Suprapubic skin (tissue), 4 donors: ENCODE measurements around the gene C2orf49. TPM values are rescaled to one million over a fixed set of nuclear protein-coding genes. Genes with fewer than 3 reads are reported as not detected.
A peak's percentile ranks its signal among the peaks of the same experiment; 100 is the strongest.

Source experiments
- DNase-seq, 2 donors: peaks; one replicate each; pipeline ENCODE4 v3.0.0-alpha.2; 2019; ENCODE audit warnings: low spot score in 2 of 2
- H3K27ac ChIP-seq: fragments of 200-600 bp; sonication (generic); one replicate; pipeline ENCODE4 v1.5.1; 2019
- H3K27me3 ChIP-seq: fragments of 200-600 bp; sonication (generic); one replicate; pipeline ENCODE4 v1.5.1; 2019
- H3K36me3 ChIP-seq: fragments of 200-600 bp; sonication (generic); one replicate; pipeline ENCODE4 v1.5.1; 2019
- H3K4me1 ChIP-seq: fragments of 200-600 bp; sonication (generic); one replicate; pipeline ENCODE4 v1.5.1; 2019
- H3K4me3 ChIP-seq: fragments of 200-600 bp; sonication (generic); one replicate; pipeline ENCODE4 v1.5.1; 2019; ENCODE audit warnings: mild to moderate bottlenecking
- H3K9me3 ChIP-seq: fragments of 200-600 bp; sonication (generic); one replicate; pipeline ENCODE4 v1.5.1; 2019
- EP300 ChIP-seq: sonication (generic); formaldehyde crosslinking; IDR thresholded peaks from one replicate; pipeline ENCODE4 v1.6.1; 2017; ENCODE audit warnings: antibody characterized with exemption
- POLR2A ChIP-seq, 2 donors: fragments of 450-650 bp; IDR thresholded peaks; one replicate each; pipeline ENCODE4 v1.6.1; 2017; ENCODE audit warnings: antibody characterized with exemption in 2 of 2, mild to moderate bottlenecking in 2 of 2, moderate library complexity in 2 of 2
- POLR2AphosphoS5 ChIP-seq, 3 donors: sonication (generic); formaldehyde crosslinking; IDR thresholded peaks; one replicate each; pipeline ENCODE4 v1.6.1; 2017; ENCODE audit warnings: antibody characterized with exemption in 3 of 3
- WGBS: methylation state at CpG from one replicate; pipeline ENCODE4 v1.1.5; 2018; 5-methylcytosine and 5-hydroxymethylcytosine counted together
- total RNA-seq, 4 donors: library from RNA; depleted of rRNA; stranded (reverse); fragments of >200 nt; gene quantifications; one replicate each; pipeline ENCODE4 v1.1.0, GENCODE V29; 2016
- TF ChIP-seq, protein P1 (sequence below), 2 donors: fragments of 200-600 bp in 1 of 2; fragments of 450-650 bp in 1 of 2; sonication (generic) in 1 of 2; IDR thresholded peaks; one replicate each; pipeline ENCODE4 v1.5.1; 2016 to 2019; ENCODE audit warnings: antibody characterized with exemption in 2 of 2, mild to moderate bottlenecking in 1 of 2, moderate library complexity in 1 of 2

C2orf49 gene
- total RNA-seq, 4 donors from 2014 or later: 17.5 to 33.6 (median 27.8) TPM

DNA sequence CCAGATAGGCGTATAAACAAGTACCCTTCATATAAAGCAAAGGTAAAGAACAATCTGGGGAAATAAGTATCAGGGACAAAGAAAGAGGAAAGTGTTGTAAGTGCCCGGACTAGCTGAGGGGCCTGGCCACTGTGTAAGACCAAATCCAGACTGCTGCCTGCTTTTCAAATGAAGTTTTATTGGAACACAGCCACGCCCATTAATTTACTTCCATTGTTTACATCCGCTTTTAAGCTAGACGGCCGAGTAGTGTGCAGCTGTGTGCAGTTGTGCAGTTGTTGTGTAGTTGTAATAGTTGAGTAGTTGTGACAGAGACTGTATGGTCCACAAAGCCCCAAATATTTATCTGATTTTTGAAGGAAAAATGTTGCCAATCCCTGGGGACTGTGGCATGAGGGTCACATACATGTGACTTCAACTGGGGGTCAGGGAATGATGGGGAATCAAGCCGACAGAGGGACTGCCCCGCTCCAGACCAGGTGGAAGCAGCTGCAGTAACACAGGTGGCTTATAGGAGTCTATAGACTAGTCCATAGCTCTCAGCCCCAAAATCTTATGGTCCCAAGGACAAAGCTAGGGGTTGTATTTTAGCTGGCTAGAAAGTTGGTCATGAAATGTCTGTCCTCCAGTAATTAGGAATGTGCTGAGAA is 31.5 kb downstream of the C2orf49 start:
- no peak for DNase-seq
- Histone ChIP-seq H3K27ac (no peak overlapping the region), H3K36me3 (peaks cover 31% of the 10 kb centered on the region), H3K27me3 (no peaks in the 10 kb centered on the region), H3K9me3 (no peaks in the 10 kb centered on the region), H3K4me1 (peaks cover 31% of the 10 kb centered on the region), H3K4me3 (no peak overlapping the region)
- TF ChIP-seq EP300: no peak
- TF ChIP-seq POLR2A (IDR thresholded peaks at IDR 0.05): no peak
- TF ChIP-seq, protein P1, sequence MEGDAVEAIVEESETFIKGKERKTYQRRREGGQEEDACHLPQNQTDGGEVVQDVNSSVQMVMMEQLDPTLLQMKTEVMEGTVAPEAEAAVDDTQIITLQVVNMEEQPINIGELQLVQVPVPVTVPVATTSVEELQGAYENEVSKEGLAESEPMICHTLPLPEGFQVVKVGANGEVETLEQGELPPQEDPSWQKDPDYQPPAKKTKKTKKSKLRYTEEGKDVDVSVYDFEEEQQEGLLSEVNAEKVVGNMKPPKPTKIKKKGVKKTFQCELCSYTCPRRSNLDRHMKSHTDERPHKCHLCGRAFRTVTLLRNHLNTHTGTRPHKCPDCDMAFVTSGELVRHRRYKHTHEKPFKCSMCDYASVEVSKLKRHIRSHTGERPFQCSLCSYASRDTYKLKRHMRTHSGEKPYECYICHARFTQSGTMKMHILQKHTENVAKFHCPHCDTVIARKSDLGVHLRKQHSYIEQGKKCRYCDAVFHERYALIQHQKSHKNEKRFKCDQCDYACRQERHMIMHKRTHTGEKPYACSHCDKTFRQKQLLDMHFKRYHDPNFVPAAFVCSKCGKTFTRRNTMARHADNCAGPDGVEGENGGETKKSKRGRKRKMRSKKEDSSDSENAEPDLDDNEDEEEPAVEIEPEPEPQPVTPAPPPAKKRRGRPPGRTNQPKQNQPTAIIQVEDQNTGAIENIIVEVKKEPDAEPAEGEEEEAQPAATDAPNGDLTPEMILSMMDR (IDR thresholded peaks at IDR 0.05): no peak
- no peak for TF ChIP-seq POLR2AphosphoS5 (IDR thresholded peaks at IDR 0.05)
- 70% methylated on average over 8 of the region's 8 CpGs for WGBS

DNA sequence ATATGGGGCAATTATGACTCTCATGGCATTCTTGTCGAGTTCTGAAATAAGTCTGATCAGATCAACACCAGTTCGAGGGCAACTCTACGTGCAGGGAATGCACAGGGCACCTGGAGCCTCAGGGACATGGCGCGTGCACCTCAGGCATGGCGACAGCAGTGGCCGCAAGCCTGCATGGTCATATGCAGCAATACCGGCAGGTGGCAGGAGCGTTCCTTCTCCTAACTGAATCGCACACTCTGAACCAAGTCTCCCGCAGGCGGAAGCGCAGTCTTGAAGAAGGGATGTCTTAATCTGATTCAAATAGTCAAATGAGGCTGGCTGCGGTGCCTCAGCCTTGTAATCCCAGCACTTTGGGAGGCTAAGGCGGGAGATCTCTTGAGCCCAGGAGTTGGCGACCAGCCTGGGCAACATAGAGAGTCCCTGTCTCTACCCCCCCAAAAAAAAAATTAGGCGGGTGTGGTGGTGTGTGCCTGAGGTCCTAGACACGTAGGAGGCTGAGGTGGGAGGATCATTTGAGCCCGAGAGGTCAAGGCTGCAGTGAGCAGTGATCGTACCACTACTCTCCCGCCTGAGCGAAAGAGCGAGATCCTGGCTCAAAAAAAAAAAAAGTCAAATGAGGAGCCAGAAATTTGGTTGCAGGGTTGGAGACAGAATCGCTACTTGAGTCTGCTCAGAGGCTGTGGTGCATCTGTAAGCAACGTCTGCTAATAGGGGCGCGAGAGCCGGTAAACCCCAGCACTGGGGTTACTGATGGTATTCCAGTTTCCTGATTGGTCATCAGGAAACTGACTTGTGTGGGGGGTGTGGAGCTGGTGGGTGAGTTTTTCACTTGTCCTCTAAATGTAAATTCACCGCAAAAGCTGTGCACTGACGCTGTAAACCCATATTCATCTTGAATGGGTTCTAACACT is 32.7 kb downstream of the C2orf49 start:
- Histone ChIP-seq H3K27me3 (no peaks in the 10 kb centered on the region), H3K4me1 (peaks cover 41% of the 10 kb centered on the region), H3K36me3 (peaks cover 28% of the 10 kb centered on the region), H3K27ac (no peak overlapping the region), H3K4me3 (no peak overlapping the region), H3K9me3 (no peaks in the 10 kb centered on the region)
- TF ChIP-seq EP300 (no peak), POLR2A (IDR thresholded peaks at IDR 0.05) (no peak), POLR2AphosphoS5 (IDR thresholded peaks at IDR 0.05) (peak in 2 of 3 donors; percentile 30)
- TF ChIP-seq, protein P1 (IDR thresholded peaks at IDR 0.05): peak; percentile 70 to 91
- WGBS: 40% methylated on average over 29 of the region's 30 CpGs
- peak; percentile 92 for DNase-seq

DNA sequence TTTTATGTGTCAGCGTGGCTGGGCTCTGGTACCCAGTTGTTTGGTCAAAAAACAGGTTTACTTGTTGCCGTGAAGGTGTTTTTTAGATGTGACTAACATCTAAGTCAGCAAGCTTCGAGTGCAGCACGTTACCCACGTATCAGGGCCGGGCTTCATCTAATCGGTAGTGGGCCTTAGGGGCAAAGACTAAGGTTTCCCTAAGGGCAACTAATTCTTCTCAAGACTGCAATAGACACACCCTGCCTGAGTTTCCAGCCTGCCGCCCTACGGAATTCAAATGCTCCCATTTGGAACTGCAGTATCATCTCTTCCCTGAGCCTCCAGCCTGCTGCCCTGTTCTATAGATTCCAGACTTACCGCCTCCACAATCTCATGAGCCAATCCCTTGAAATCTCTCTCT is 33.8 kb downstream of the C2orf49 start:
- DNase-seq: no peak
- WGBS: 61% methylated on average over 10 of the region's 10 CpGs
- Histone ChIP-seq H3K9me3 (no peaks in the 10 kb centered on the region), H3K27me3 (no peaks in the 10 kb centered on the region), H3K27ac (peak overlapping the region; percentile 7), H3K4me3 (no peak overlapping the region), H3K36me3 (peaks cover 21% of the 10 kb centered on the region), H3K4me1 (peaks cover 53% of the 10 kb centered on the region)
- TF ChIP-seq, protein P1 (IDR thresholded peaks at IDR 0.05): no peak
- TF ChIP-seq POLR2A (IDR thresholded peaks at IDR 0.05): no peak
- TF ChIP-seq EP300: no peak
- no peak for TF ChIP-seq POLR2AphosphoS5 (IDR thresholded peaks at IDR 0.05)

DNA sequence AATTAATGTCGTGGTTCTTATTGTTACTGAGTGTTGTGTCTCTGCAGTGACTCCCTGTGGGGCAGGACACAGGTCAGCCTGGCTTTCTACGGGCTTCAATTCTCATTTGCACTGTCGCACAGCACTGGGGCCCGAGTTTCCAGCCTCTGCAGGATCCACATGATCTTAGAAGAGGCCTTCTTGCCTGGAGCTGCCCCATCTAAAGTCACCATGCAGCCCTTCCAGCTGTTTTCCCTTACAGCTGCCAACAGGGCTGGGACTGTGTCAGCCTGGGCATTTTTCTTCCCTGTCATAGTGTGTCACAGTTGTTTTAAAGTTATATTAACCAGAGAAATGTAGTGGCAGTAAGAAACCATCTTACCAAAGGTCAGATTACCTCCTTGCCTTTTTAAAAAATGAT is 34.5 kb downstream of the C2orf49 start:
- peaks cover 14% of the 10 kb centered on the region for H3K36me3 ChIP-seq
- no peak for DNase-seq
- H3K9me3 ChIP-seq: no peaks in the 10 kb centered on the region
- H3K27me3 ChIP-seq: no peaks in the 10 kb centered on the region
- WGBS: 60% methylated on average over 4 of the region's 4 CpGs
- no peak overlapping the region for H3K4me3 ChIP-seq
- H3K4me1 ChIP-seq: peaks cover 59% of the 10 kb centered on the region
- no peak overlapping the region for H3K27ac ChIP-seq
- TF ChIP-seq EP300 (no peak), POLR2A (IDR thresholded peaks at IDR 0.05) (no peak), POLR2AphosphoS5 (IDR thresholded peaks at IDR 0.05) (no peak)
- TF ChIP-seq, protein P1 (IDR thresholded peaks at IDR 0.05): no peak

DNA sequence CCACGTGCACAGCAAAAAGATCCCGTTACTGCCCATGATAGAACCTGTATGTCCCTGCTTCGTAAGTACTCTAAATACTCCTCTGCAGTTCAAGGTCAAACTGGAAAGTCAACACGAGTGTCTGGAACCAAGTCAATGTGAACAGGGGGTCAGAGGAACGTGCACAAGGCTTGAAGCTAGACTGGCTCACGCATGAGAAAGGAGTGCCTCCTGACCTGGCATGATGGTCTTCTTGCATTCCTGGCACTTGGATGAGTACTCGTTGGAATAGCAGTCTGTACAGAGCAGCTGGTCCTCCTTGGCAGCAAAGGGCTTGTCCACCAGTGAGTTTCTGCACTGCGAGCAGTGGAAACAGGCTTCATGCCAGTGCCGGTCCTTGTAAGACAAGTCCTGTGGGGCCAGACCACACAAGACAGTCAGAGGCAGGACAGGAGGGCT is 36.0 kb downstream of the C2orf49 start:
- WGBS: 44% methylated on average over 9 of the region's 9 CpGs
- TF ChIP-seq, protein P1 (IDR thresholded peaks at IDR 0.05): no peak
- TF ChIP-seq POLR2AphosphoS5 (IDR thresholded peaks at IDR 0.05): peak in 1 of 3 donors; percentile 34
- H3K4me3 ChIP-seq: peak overlapping the region; percentile 14
- peaks cover 75% of the 10 kb centered on the region for H3K4me1 ChIP-seq
- H3K36me3 ChIP-seq: no peaks in the 10 kb centered on the region
- H3K27ac ChIP-seq: peak overlapping the region; percentile 87
- DNase-seq: no peak
- no peaks in the 10 kb centered on the region for H3K27me3 ChIP-seq
- no peaks in the 10 kb centered on the region for H3K9me3 ChIP-seq
